MM.1S (cell line): ENCODE data around the gene NTRK2.

Experiments used
- EZH2 ChIP-seq: fragments of 300-600 bp; sonication (generic); optimal IDR thresholded peaks from 2 replicates; pipeline ENCODE3; 2017; ENCODE audit warnings: low read depth, mild to moderate bottlenecking, antibody characterized with exemption, low read length, mixed read lengths
- TF ChIP-seq, protein P1 (sequence below): fragments of 300-600 bp; sonication (generic); IDR thresholded peaks from 2 replicates; pipeline ENCODE4 v1.5.1; 2016; ENCODE audit warnings: antibody characterized with exemption, low read length, mixed read lengths

DNA sequence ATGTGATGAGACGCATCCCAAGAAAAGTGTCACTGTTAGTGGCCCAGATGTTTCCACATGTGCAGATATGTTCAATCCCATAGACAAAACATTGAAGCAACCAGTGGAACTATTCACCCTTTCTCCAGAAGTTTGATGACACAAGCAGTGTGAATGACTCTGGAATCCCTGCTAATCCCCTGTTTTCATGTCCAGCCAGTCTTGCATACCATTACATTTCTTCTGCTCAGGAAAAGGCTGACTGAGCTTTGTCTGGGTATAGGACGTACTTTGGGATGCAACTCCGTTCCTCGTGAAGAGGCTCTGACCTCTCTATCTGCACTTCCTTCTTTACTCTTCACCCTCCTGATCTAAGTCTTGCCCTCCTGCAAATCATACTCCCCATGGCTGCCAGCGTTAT, 172.4 kb downstream of the NTRK2 start:
- TF ChIP-seq, protein P1, sequence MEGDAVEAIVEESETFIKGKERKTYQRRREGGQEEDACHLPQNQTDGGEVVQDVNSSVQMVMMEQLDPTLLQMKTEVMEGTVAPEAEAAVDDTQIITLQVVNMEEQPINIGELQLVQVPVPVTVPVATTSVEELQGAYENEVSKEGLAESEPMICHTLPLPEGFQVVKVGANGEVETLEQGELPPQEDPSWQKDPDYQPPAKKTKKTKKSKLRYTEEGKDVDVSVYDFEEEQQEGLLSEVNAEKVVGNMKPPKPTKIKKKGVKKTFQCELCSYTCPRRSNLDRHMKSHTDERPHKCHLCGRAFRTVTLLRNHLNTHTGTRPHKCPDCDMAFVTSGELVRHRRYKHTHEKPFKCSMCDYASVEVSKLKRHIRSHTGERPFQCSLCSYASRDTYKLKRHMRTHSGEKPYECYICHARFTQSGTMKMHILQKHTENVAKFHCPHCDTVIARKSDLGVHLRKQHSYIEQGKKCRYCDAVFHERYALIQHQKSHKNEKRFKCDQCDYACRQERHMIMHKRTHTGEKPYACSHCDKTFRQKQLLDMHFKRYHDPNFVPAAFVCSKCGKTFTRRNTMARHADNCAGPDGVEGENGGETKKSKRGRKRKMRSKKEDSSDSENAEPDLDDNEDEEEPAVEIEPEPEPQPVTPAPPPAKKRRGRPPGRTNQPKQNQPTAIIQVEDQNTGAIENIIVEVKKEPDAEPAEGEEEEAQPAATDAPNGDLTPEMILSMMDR: no peak
- no peak for TF ChIP-seq EZH2
